Panc1 (cell line): ENCODE results near the gene TRIOBP. TPM values are rescaled to one million over a fixed set of nuclear protein-coding genes. Genes with fewer than 3 reads are reported as not detected.

Experiments
- ATAC-seq: fragments of 200-7000 bp; cut with Tn5 transposase; 2 replicates; pipeline ENCODE4 v1.9.1; 2020; ENCODE audit warnings: mild to moderate bottlenecking, moderate library complexity
- BruUV-seq: library from RNA; stranded (reverse); fragments of 400-500 nt; replicated peaks from 2 replicates; lab custom pipeline; 2021; lab: Mats Ljungman, UMichigan
- CTCF ChIA-PET: fragments of 300-600 bp; sonication (Branson Sonifier 250); formaldehyde crosslinking; loops from one replicate; lab custom pipeline; 2022; ENCODE audit warnings: antibody characterized with exemption; lab: Charles Lee
- POLR2A ChIA-PET: fragments of 300-600 bp; sonication (Branson Sonifier 250); formaldehyde crosslinking; loops from one replicate; lab custom pipeline; 2022; ENCODE audit warnings: antibody characterized with exemption; lab: Charles Lee
- DNase-seq: peaks from one replicate; pipeline ENCODE4 v3.0.0-alpha.2; 2010; ENCODE audit warnings: low read depth, low spot score
- H3K27ac ChIP-seq: 2 replicates; pipeline ENCODE4 v1.5.1; 2011; ENCODE audit warnings: mild to moderate bottlenecking, low read length, inconsistent platforms
- H3K27me3 ChIP-seq: fragments of 200-500 bp; sonication (Bioruptor generic); 2 replicates; pipeline ENCODE4 v1.6.0; 2014; ENCODE audit warnings: low read length, inconsistent platforms; ENCODE audit not compliant: control insufficient read depth, insufficient read depth
- H3K36me3 ChIP-seq: fragments of 200-500 bp; sonication (Bioruptor generic); 2 replicates; pipeline ENCODE4 v1.5.1; 2014; ENCODE audit warnings: inconsistent platforms, mild to moderate bottlenecking, low read length, moderate library complexity; ENCODE audit not compliant: control insufficient read depth, insufficient read depth
- H3K4me1 ChIP-seq: 2 replicates; pipeline ENCODE4 v1.5.1; 2011; ENCODE audit warnings: inconsistent platforms, mild to moderate bottlenecking, low read length, moderate library complexity; ENCODE audit not compliant: control insufficient read depth, insufficient read depth
- H3K4me3 ChIP-seq, 2 experiments: 2 replicates each; pipeline ENCODE4 v1.5.1; 2011 to 2012; ENCODE audit warnings: low read depth in 2 of 2, low read length in 2 of 2, mild to moderate bottlenecking in 2 of 2, inconsistent platforms in 1 of 2, moderate library complexity in 1 of 2
- H3K9me3 ChIP-seq: fragments of 200-500 bp; sonication (Bioruptor generic); 2 replicates; pipeline ENCODE4 v1.5.1; 2014; ENCODE audit warnings: low read depth, mild to moderate bottlenecking, inconsistent platforms, low read length, moderate library complexity; ENCODE audit not compliant: control insufficient read depth, insufficient read depth
- POLR2AphosphoS5 ChIP-seq: IDR thresholded peaks from 2 replicates; pipeline ENCODE4 v1.6.1; 2012; ENCODE audit warnings: mild to moderate bottlenecking, low read depth, low read length, moderate library complexity
- SIN3A ChIP-seq: IDR thresholded peaks from 2 replicates; pipeline ENCODE4 v1.6.1; 2012; ENCODE audit warnings: low read depth, mild to moderate bottlenecking, low read length, moderate library complexity, borderline replicate concordance; ENCODE audit not compliant: insufficient read depth
- TCF7L2 ChIP-seq: IDR thresholded peaks from 2 replicates; pipeline ENCODE4 v1.6.1; 2011; ENCODE audit warnings: mild to moderate bottlenecking, low read depth, low read length, inconsistent platforms
- in situ Hi-C: cut with HindIII; loops from 2 replicates; pipeline ENCODE4 v1.10.0; 2016; ENCODE audit warnings: low sequenced_read_pairs, low pct_unique_long_range_greater_than_20kb
- intact Hi-C: fragments of 100-400 bp; cut with micrococcal nuclease; formaldehyde crosslinking; loops from one replicate; pipeline ENCODE4 v1.10.0; 2022; ENCODE audit not compliant: unreplicated experiment
- total RNA-seq: library from RNA; stranded (reverse); gene quantifications from one replicate; pipeline ENCODE4 v1.2.1, GENCODE V29; 2021; ENCODE audit not compliant: unreplicated experiment
- TF ChIP-seq, protein P1 (sequence below): fragments of 450-650 bp; IDR thresholded peaks from 2 replicates; pipeline ENCODE4 v1.5.1; 2017; ENCODE audit warnings: mild to moderate bottlenecking
- TF ChIP-seq, protein P2 (sequence below), 2 experiments: IDR thresholded peaks; 2 replicates each; pipeline ENCODE4 v1.6.1; 2011 to 2012; ENCODE audit warnings: low read depth in 2 of 2, control low read depth in 1 of 2, low read length in 1 of 2, mild to moderate bottlenecking in 1 of 2, moderate library complexity in 1 of 2; ENCODE audit not compliant: insufficient read depth in 1 of 2

The TRIOBP gene
- total RNA-seq, 1 experiment from 2014 or later = 50.5 TPM

DNA sequence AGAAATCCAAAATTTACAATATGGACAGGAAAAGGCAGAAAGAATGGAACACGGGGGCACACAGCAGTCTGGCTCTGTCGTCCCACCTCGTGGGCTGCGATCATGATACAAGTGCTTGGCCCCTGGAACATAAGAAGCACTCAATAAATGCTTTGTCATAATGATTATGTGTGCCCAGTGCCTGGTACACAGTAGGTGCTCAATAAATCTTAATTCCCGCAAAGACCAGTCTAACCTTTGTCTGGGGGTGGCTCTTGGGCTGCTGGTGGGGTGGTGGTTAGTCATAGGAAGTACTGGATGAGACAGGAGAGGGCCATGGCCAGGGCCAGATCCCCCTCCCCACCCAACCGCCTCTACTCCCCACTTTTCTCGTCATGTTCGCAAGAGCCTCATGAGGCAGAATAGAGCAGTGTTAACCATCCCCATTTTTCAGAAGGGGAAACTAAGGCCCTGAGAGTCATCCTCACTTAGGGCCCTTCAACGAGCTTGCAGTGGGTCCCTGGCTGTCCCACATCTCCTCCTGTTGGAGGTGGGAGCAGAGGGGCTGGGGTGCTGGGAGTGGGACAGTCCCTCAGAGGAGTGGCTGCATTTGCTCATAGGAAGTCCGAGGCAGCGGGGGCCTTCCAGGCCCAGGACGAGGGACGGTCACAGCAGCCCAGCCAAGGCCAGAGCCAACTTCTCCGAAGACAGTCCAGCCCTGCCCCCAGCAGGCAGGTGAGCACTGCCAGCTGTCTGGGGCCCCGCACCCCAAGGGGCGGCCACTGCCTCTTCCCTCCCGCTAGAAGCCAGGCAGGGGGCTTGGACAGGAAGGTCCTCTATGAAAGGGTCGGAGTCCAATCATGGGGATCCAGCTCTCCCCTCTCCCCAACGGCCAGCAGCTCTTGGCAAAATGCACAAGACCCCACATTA, 36.1 kb downstream of the TRIOBP start:
- Histone ChIP-seq H3K36me3 (no peaks in the 10 kb centered on the region), H3K9me3 (no peaks in the 10 kb centered on the region), H3K27ac (no peak overlapping the region), H3K27me3 (no peaks in the 10 kb centered on the region), H3K4me1 (no peaks in the 10 kb centered on the region), H3K4me3 (no peak overlapping the region)
- ATAC-seq = no peak
- ChIA-PET CTCF (interaction anchor here (0.7 kb wide), 1 partner anchor 50 kb away, joined by 4 read pairs; no protein-coding TSS in a partner anchor), POLR2A (interaction anchor here (0.6 kb wide), 2 partner anchors 71 to 72 kb away, joined by 3 to 8 read pairs; a partner anchor contains a TSS)
- in situ Hi-C loops (no loop called here), intact Hi-C loops (no loop called here)
- DNase-seq = no peak
- BruUV-seq = no TSS peak
- TF ChIP-seq POLR2AphosphoS5 = no peak
- TF ChIP-seq, protein P1, sequence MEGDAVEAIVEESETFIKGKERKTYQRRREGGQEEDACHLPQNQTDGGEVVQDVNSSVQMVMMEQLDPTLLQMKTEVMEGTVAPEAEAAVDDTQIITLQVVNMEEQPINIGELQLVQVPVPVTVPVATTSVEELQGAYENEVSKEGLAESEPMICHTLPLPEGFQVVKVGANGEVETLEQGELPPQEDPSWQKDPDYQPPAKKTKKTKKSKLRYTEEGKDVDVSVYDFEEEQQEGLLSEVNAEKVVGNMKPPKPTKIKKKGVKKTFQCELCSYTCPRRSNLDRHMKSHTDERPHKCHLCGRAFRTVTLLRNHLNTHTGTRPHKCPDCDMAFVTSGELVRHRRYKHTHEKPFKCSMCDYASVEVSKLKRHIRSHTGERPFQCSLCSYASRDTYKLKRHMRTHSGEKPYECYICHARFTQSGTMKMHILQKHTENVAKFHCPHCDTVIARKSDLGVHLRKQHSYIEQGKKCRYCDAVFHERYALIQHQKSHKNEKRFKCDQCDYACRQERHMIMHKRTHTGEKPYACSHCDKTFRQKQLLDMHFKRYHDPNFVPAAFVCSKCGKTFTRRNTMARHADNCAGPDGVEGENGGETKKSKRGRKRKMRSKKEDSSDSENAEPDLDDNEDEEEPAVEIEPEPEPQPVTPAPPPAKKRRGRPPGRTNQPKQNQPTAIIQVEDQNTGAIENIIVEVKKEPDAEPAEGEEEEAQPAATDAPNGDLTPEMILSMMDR = no peak
- no peak for TF ChIP-seq SIN3A
- TF ChIP-seq, protein P2, sequence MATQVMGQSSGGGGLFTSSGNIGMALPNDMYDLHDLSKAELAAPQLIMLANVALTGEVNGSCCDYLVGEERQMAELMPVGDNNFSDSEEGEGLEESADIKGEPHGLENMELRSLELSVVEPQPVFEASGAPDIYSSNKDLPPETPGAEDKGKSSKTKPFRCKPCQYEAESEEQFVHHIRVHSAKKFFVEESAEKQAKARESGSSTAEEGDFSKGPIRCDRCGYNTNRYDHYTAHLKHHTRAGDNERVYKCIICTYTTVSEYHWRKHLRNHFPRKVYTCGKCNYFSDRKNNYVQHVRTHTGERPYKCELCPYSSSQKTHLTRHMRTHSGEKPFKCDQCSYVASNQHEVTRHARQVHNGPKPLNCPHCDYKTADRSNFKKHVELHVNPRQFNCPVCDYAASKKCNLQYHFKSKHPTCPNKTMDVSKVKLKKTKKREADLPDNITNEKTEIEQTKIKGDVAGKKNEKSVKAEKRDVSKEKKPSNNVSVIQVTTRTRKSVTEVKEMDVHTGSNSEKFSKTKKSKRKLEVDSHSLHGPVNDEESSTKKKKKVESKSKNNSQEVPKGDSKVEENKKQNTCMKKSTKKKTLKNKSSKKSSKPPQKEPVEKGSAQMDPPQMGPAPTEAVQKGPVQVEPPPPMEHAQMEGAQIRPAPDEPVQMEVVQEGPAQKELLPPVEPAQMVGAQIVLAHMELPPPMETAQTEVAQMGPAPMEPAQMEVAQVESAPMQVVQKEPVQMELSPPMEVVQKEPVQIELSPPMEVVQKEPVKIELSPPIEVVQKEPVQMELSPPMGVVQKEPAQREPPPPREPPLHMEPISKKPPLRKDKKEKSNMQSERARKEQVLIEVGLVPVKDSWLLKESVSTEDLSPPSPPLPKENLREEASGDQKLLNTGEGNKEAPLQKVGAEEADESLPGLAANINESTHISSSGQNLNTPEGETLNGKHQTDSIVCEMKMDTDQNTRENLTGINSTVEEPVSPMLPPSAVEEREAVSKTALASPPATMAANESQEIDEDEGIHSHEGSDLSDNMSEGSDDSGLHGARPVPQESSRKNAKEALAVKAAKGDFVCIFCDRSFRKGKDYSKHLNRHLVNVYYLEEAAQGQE (IDR thresholded peaks at IDR 0.05; ENCODE audit: insufficient read depth in 1 of 2, low read depth in 2 of 2, low read length in 1 of 2) = no peak
- no peak for TF ChIP-seq TCF7L2

DNA sequence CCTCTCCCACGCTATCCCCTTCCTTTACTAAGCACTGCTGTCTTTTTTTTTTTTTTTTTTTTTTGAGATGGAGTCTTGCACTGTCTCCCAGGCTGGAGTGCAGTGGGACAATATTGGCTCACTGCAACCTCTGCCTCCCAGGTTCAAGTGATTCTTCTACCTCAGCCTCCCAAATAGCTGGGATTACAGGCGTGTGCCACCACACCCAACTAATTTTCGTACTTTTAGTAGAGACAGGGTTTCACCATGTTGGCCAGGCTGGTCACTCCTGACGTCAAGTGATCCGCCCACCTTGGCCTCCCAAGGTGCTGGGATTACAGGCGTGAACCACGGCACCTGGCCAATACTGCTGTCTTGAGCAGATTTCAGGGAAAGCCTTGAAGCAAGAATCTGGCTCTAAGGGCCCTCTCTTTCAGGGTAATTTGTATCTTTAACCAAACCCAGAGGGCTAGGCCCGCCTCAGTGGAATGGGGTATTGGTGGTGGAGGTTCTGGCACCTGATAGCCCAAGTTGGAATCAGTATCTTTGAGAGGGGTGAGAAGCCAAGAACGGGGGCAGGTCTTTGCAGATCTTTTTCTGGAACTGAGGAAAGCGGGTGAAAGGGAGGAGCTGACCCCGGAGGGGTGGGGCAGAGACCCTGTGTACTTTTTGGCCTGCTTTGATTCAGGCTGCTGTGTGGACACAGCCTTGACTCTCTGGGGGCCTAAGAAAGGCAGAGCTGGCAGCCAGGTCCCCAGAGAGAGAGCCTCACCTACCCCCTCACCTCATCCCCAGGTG, 37.0 kb downstream of the TRIOBP start:
- TF ChIP-seq, protein P1 = no peak
- TF ChIP-seq POLR2AphosphoS5 (no peak), SIN3A (no peak), TCF7L2 (no peak)
- TF ChIP-seq, protein P2 (IDR thresholded peaks at IDR 0.05; ENCODE audit: insufficient read depth in 1 of 2, low read depth in 2 of 2, low read length in 1 of 2) = no peak
- H3K4me3 ChIP-seq = no peak overlapping the region
- ATAC-seq (no peak), DNase-seq (no peak)
- no peaks in the 10 kb centered on the region for H3K4me1 ChIP-seq
- H3K36me3 ChIP-seq = no peaks in the 10 kb centered on the region
- POLR2A ChIA-PET = no interaction called here
- CTCF ChIA-PET = interaction anchor here (0.7 kb wide), 1 partner anchor 70 kb away, joined by 18 read pairs; no protein-coding TSS in a partner anchor
- intact Hi-C loops (no loop called here), in situ Hi-C loops (no loop called here)
- H3K9me3 ChIP-seq = no peaks in the 10 kb centered on the region
- BruUV-seq = no TSS peak
- no peak overlapping the region for H3K27ac ChIP-seq
- H3K27me3 ChIP-seq = no peaks in the 10 kb centered on the region
